C4-2B (cell line): ENCODE measurements around the gene CCR5AS.

Experiments used
- CTCF ChIP-seq: fragments of 450-650 bp; conservative IDR thresholded peaks from 2 replicates; pipeline ENCODE4 v1.5.1; 2017; ENCODE audit warnings: mild to moderate bottlenecking
- ZFX ChIP-seq: fragments of 450-650 bp; IDR thresholded peaks from 2 replicates; pipeline ENCODE4 v1.6.1; 2017

- TF ChIP-seq CTCF (no peak), ZFX (no peak)
Measured at GRCh38 chr3:46447228-46447985, 40.5 kb upstream of the CCR5AS start.
